ENCODE measurements around the gene EVA1B.

GRCh38 chr1:36285443-36286101, 37.9 kb downstream of the EVA1B start:
- TF ChIP-seq CTCF (IDR thresholded peaks at IDR 0.05): peak; percentile 57 to 82 (median 78)
- TF ChIP-seq POLR2A (IDR thresholded peaks at IDR 0.05): no peak

All from adrenal gland (tissue), 5 donors.